GM19468 (cell line): ENCODE data around the gene RALY.

Experiments used
- ATAC-seq: cut with Tn5 transposase; IDR thresholded peaks from one replicate; pipeline ENCODE4 v1.9.1; 2021; ENCODE audit warnings: mild to moderate bottlenecking, moderate library complexity, moderate number of reproducible peaks; ENCODE audit not compliant: unreplicated experiment; ENCODE audit errors: extremely low read depth

Gene RALY

DNA sequence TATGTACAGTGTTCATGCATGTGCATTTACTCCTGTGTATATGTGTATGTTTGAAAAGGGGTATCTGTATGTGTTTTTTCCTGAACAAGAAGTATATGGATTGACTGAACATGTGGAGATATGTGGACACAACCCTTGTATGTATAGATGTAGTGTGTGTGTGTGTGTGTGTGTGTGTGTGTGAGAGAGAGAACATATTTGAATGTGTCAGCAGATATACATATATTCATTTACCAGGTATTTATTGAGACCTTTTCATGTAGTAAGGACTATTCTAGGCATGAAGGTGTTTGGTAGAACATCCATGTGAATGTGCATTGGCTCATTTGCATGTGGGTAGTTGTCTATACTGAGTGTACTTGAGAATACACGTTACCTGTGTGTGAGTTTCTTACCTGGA, 79.1 kb downstream of the RALY start:
- no peak for ATAC-seq

DNA sequence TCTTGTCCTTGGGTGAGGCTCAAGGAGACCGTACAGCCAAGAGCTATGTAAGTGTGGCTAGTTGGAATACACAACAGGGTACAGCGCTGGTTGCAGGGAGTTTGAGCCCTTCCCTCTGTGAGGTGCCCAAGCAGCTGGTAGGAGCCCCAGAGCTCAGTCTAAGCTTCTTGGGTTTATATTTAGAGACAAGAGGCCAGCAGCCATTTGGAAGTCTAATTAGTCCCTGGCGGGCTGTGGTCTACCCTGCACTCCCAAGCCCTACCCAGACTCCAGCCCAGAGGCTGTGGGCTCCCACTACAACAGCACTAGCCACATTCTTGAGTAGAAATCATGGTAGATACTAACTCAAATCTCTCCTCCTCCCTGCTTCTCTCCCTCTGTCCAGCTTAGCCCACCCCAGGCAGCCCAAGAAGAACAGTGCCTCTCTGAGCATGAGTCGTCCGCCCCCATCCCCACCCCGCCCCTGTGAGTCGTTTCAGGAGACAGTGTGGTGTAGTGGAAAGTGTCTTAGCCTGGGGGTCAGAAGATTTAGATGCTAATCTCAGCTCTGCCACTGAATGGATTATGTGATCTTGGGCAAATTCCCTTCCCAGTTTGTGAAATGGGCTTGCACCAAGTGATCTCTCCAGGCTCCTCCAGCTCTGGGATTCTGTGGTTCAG, 80.5 kb downstream of the RALY start:
- no peak for ATAC-seq

DNA sequence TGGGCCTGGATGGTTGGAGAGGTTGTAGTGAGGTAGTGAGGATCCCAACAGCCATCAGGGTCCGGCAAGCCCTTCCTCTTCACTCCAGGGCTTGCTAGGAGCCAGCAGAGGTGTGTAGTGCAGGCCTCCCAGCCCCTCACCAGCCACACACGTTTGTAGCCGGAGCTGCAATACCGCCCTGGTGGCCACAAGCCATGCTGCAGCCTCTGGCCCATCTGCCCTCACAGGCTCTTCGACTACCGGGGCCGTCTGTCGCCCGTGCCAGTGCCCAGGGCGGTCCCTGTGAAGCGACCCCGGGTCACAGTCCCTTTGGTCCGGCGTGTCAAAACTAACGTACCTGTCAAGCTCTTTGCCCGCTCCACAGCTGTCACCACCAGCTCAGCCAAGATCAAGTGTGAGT, 81.9 kb downstream of the RALY start:
- ATAC-seq, result no peak

DNA sequence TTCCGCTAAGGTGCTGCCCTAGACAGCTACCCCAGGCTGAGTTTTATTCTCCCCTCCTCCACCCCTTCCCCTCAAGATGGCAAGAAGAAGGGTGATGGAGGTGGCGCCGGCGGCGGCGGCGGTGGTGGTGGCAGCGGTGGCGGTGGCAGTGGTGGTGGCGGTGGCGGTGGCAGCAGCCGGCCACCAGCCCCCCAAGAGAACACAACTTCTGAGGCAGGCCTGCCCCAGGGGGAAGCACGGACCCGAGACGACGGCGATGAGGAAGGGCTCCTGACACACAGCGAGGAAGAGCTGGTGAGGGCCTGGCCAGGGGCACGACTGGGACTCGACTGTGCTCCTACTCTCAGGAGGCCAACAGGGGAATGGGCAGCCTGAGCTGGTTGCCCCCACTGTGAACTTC, 83.2 kb downstream of the RALY start:
- no peak for ATAC-seq

DNA sequence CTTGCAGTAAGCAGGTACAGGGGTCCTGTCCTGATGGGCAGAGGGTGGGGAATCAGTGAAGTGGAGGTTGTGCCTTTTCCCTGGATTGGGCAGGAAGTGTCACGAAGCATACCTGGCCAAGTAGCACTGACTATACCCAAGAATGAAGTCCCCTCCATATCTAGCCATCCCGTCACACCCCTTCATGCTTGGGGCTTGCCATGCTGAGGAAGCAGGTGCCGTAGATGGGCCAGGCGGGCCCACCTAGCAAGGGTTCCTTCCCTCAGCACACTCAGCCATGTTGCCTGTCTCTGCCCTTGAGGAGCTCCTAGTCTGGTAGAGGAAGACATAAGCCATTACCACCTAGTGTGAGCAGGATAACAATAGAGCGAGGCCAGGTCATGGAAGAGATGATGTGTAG, 84.8 kb downstream of the RALY start:
- no peak for ATAC-seq

DNA sequence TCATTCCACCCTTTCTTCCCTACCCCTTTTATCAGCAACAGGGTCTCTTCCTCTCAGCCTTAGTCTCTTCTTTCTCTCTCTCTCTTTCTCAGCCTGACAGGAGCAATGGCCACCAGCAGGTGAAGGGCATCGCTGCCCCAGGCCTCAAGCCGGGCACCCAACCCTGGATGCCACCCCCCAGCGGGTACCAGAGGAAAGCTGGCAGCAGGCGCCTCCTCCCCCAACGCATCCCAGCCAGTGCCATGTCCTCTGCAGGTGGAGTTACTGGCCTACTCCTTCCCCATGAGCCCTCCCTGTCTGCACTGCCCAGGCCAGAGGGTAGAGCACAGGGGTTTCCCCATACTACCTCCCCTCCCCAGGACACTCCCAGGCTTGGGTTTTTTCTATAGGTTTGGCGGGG, 86.1 kb downstream of the RALY start:
- no peak for ATAC-seq

DNA sequence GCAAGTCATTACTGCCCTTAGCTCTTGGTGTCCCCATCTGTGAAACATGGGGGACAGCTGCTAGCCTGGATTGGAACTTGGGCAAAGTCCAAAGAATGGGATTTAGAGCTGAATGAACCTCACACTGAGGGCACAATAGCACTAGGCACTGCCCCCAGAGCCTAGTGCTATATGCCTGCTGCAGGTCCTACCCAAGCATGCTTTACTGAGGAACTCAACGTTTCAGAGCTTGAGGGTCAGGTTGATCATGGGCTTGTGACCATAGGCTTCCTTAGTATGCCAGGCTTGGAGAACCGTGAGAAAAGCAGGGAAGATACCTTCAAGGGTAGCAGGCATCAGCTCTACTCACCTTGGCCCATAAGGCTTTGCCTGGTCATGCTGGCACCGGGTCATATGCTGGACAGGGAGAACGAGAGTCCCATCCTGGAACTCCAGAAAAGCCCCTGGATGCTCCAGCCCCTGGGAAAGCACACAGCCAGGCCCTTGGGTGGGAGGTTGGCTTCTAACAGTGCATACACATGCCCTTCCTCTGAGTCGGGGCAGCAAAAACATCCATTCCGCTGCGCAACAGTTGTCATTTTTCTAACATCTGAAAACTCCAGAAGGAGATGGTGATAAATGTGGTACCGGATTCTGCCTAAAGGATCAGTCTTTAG, 88.6 kb downstream of the RALY start:
- no peak for ATAC-seq

DNA sequence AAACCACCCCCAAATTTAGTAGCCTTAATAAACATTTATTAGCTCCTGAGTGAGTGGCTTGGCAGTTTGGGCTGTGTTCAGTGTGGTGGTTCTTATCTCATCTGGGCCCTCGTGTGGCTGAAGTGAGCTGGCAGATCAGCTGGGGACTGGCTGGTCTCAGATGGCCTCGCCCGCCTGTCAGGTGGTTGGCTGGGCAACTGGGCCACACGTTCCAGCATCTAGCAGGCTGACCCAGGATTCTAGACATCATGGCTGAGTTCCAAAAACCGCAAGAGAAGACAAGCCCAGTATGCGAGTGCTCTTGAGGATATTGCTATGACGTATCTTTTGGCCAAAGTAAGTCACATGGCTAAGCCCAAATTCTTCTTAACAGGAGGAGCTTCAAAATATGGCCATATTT, 89.4 kb downstream of the RALY start:
- no peak for ATAC-seq

DNA sequence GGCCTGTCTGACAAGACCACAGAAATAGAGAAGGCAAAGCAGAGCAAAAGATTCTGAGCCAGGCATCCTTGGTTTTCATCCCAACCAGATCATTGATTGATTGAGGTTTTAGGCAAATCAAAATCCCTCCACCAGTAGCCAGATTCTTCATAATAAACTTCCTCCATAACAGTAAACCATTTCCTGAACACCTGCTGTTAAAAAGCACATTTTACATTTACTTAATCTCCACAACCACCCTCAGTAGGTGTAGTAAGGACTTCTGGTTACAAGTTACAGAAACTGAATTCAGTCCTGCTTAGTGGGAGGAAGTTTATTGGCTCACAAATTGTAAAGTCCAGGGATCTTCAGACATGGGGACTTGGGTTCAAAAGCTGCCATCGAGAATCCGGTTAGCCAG, 90.1 kb downstream of the RALY start:
- no peak for ATAC-seq

DNA sequence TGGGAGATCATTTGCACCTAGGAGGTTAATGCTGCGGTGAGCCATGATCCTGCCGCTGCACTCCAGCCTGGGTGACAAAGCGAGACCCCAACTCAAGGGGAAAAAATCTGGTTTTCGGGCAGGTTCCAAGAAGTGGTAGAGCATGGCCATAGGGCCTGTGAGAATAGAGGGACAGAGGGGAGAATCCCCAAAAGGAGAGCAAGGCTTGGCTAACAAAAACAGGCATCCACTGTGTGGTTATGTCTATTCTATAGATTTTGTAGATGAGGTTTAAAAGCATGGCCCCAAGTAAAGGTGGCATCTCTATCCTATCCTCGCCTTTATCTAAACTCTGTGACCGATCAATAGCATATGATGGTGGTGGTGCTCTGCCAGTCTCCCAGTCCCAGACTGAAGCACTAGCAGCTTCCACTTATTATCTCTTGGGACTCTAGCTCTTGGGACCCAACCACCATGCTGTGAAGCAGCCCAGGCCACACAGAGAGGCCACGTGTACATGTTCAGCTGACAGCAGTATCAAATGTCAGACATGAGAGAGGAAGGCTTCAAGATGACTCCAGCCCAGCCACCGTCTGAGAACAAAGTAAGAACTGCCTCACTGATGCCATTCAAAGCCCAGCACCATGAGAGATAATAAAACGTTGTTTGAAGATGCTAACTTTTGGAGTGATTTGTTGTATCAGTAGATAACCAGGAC, 90.7 kb downstream of the RALY start:
- ATAC-seq, result no peak

DNA sequence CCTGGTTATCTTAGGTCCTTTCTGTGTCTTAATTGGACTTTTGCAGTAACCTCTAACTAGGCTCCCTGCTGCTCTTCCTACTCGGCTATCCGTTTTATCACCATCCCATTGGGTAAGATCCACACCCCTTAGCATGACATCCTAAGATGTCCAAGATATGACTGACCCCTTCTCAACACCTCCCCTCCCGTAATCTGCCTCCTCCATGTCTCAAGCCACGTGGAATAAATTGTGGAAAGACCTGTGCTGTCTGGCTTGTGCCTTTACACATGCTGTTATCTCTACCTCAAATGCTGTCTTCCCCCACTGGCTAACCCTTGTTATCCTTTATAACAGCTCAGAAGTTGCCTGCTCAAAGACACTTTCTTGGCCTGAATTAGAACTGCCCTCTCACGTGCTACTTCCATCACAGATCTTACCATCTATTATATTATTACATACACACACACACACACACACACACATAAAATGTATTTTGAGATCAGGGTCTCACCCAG, 91.9 kb downstream of the RALY start:
- no peak for ATAC-seq

DNA sequence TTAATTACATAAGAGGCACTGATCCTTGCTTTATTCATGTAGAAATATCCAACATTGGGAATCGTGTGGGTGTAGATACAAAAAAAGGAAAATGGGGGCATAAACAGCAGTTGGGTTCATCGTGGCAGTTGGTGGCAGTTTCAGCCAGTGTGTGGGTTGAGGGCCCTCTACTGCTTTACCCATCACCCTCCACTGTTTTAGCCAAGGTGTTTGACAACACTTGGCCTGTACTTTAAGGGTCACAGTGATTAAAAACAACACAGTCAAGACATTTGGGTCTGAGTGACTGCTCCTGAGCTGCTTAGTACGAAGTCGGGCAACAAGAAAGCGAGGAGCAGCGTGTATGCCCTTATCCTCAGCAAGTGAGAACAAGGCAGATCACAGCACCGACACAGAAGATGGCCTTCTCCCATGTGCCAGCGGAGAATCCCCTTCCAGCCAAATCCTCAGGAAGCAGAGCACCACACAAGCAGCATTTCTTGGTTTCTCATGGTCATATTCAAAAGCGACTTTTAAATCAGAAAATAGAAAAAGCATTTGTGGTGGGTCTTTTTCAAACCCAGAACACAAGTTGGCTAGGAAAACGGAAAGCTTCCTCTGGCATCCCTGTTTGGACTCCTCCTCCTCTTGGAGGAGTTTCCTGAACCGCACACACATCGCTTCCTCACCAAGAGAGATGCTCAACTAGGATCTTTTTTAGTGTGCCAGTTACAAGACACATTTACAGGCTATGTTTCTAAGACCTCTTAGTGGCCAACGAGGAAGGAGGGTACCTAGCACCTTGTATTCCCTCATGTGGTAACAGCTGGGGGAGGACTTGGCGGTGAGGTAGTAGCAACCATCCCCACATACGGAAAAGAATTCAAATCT, 94.8 kb downstream of the RALY start:
- ATAC-seq, result no peak

DNA sequence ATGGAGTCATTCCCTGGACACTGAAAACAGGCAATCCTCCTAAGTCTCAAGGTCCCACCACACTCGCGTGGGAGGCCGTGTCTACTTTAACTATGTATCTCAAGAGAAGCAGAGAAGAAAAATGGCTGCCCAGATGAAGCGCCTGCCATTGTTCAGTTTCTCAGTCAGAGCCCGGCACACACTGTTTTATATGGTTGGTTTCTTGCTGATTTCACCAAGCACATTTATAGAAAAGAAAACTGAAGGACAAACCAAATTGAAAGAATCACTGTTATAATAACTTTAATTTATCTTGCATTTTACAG, 95.4 kb downstream of the RALY start:
- ATAC-seq, result no peak

DNA sequence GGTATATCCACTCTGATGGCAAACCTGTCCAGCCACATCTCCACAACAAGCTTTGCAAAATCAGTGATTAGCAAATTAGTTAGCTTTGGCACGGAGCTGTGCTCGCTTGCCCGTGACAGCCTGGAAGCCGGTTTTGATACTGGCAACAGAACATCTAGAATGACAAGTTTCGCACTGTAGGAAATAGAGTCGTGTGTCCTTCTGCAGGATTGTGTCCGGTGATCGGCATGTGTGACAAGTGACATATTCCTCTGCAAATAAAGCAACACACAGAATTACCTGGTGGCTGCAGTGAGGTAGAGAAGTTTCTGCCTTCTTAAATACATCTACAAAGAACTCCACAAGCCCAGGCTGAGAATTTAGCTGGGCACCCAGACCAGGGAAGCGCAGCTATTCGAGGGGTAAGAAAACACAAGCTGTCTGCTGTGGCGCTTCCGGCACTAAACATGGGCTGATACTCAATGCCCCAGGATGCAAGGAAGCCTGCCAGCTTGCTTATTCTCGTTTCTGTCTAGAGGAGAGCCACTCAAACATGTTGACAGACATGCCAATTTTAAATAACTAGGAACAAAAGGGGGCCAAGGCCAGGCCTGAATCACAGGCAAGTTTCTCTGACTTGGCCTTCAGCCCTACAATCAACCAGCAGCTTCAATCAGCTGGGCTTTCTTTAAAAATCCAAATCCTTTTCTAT, 96.1 kb downstream of the RALY start:
- ATAC-seq, result no peak

DNA sequence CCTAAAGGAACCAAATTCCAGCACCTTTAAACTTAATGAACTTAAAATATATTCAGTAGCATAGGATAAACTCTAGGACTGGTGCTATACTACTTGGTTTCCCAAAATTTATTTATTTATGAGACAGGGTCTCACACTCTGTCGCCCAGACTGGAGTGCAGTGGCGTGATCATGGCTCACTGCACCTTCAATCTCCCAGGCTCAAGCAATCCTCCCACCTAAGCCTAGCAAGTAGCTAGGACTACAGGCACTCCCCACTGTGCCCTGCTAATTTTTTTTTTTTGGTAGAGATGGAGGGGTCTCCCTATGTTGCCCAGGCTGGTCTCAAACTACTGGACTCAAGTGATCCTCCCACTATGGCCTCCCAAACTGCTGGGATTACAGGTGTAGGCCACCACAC, 96.9 kb downstream of the RALY start:
- ATAC-seq, result no peak

DNA sequence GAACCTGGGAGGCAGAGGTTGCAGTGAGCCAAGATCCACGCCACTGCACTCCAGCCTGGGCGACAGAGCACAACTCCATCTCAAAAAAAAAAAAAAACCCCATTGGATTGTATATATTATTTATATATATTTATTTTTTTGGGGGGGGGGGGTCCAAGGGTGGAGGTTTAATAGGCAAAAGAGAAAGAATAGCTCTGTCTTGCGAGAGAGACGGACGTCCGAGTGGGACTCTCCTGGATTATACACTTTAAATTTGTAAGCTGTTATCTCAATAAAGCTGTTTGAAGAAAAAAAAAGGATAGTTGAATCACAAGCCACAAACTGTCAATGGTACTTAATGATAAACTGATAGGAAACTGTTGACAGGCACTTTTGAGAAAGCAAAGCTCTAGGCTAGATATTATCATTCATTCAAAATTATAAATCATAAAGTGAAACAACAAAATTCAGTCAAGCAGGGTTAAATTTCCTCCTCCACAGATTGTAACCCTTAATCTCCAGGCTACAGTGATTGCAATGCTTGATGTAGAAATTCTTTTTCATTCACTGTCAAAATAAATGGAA, 98.0 kb downstream of the RALY start:
- no peak for ATAC-seq

DNA sequence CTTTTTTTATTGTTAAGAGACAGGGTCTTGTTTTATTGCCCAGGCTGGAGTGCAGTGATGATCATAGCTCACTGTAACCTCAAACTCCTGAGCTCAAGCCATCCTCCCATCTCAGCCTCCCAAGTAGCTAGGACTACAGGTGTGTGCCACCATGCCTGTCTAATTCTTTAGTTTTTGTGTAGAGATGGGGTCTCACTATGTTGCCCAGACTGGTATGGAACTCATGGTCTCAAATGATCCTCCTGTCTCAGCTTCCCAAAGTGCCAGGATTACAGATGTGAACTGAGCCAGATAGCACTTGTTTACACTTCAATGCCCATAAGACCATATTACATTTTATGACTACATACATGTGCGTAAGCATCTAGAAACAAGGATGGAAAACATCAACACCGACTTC, 100.2 kb downstream of the RALY start:
- no peak for ATAC-seq

DNA sequence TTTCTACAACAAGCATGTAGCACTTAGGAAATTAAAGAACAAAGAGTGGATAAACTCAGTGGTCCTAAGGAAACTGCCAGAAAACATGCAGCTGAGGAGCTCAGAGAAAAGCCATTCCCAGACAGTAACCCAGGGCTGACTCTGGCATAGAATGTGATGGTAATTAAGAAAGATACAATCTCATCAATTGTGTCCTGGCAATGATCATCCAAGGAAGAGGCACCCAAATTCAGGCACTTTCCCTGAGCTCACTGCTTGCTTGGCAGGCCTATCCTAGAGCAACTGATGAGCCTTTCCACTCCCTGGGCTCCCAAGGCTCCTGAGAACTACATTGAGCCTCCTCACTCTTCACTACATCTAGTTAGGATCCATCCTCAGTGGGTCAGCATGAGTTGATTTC, 102.1 kb downstream of the RALY start:
- no peak for ATAC-seq

DNA sequence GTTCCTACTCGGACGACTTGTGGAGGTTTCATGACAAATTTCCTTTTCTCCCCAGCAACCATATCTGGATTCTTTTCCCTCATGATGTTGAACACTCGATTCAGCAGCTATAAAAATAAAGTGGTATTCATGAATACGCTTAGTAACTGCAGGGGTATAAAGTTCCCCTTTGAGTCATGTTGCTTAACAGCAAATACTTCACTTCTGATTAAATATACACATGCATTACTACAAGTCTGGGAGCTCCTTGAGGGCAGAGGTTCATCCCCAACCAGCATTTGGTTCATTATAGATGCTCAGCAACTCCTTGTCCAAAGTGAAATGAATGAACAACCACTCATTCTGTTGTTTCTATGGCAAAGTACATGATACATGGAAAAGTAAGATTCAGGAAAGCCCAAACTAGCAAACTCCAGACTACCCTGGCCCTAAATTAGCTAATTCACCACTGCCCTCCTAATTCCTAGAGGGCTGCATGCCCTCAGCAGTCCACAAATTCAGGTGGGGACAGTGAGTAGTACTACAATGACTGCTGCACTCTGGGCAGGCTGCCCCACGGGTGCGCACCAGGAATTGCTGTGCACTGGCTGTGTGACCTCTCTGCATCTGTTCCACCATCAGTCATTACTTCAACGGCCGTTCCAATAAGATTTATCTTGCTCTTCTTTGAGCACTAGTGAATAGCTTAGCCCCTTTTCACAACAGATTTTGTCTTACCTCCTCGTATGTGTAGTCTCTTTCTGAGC, 103.2 kb downstream of the RALY start:
- no peak for ATAC-seq
